HG03457 (cell line): ENCODE data around the gene AP5Z1.

Experiments
- ATAC-seq: cut with Tn5 transposase; IDR thresholded peaks from one replicate; pipeline ENCODE4 v1.9.1; 2021; ENCODE audit warnings: moderate number of reproducible peaks; ENCODE audit not compliant: unreplicated experiment

Gene AP5Z1, protein sequence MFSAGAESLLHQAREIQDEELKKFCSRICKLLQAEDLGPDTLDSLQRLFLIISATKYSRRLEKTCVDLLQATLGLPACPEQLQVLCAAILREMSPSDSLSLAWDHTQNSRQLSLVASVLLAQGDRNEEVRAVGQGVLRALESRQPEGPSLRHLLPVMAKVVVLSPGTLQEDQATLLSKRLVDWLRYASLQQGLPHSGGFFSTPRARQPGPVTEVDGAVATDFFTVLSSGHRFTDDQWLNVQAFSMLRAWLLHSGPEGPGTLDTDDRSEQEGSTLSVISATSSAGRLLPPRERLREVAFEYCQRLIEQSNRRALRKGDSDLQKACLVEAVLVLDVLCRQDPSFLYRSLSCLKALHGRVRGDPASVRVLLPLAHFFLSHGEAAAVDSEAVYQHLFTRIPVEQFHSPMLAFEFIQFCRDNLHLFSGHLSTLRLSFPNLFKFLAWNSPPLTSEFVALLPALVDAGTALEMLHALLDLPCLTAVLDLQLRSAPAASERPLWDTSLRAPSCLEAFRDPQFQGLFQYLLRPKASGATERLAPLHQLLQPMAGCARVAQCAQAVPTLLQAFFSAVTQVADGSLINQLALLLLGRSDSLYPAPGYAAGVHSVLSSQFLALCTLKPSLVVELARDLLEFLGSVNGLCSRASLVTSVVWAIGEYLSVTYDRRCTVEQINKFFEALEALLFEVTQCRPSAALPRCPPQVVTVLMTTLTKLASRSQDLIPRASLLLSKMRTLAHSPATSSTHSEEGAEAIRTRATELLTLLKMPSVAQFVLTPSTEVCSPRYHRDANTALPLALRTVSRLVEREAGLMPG

DNA sequence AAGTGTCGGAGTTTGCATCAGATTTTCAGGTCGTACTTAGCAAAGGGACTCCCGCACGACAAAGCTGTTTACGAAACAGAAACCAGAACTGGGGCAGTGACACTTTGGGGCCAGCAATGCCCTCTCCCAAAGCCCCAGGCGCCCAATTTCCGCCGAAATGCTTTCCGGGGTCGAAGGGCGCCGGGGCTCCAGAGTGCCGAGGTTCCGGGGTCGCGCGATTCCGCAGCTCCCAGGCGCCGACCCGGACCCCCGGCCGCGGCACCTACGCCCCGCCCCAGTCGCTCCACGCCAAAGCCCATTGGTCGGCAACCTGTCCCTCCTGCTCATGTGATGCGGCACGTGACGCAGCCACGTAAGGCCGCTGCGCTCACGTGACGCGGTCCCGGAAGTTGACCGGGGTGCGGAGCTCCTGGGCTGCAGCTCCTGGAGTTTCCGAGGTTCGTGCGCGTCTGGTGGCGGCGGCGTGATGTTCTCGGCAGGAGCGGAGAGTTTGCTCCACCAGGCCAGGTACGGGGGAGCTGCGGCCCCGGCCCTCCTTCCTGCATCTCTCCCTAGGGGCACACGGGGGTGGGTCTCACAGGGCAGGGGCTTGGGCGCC lies at the start of gene AP5Z1:
Gene AP5Z1 (plus strand): TSS at position 374 of the 598 bp plus-strand sequence. CDS start 93 bp downstream, at position 467.
- ATAC-seq: peak; percentile 87

GRCh38 chr7:4725850-4726450 lies 49.5 kb upstream of the AP5Z1 start:
- no peak for ATAC-seq

- no peak for ATAC-seq
Observed at GRCh38 chr7:4726566-4726965, 48.9 kb upstream of the AP5Z1 start.

GRCh38 chr7:4727914-4728705 lies 47.3 kb upstream of the AP5Z1 start:
- ATAC-seq: no peak

DNA sequence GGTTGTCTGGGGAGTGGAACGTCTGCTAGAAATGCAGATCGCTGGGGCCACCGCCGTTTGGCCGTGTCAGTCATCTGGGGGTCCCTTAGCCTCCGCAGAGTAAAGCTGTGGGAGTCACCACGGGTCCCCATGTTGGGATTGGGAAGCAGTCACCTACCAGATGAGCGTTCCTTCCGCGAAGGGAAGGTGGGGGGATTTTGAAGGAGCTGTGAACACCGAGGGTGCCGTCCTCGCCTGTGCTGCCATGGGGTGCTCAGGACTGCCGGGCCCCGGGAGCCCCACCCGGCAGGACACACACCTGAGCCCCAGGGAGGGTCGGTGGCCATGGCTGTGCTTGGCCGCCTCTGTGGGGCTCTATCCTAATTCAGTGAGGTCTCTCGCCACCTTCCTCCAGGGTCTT lies 46.2 kb upstream of the AP5Z1 start:
- ATAC-seq: no peak

- ATAC-seq: no peak
Observed at GRCh38 chr7:4730276-4730675, 45.1 kb upstream of the AP5Z1 start.

DNA sequence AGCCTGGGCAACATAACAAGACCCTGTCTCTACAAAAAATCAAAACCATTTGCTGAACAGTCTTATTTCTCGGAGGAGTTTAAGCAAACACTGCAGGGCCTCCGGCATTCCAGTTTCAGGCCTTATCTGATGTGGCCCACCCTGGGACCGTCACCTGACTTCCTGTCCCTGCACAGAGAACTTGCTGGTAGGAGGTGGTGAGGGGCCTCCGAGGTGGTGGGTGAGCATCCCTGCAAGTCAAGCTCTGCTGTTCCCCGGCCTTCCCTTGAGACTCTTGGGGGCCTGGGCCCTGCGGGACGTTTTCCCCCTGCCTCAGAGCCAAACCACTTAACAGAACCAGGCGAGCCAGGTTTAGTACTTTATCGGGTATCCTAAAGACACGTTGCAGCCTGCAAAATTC lies 44.5 kb upstream of the AP5Z1 start:
- no peak for ATAC-seq

DNA sequence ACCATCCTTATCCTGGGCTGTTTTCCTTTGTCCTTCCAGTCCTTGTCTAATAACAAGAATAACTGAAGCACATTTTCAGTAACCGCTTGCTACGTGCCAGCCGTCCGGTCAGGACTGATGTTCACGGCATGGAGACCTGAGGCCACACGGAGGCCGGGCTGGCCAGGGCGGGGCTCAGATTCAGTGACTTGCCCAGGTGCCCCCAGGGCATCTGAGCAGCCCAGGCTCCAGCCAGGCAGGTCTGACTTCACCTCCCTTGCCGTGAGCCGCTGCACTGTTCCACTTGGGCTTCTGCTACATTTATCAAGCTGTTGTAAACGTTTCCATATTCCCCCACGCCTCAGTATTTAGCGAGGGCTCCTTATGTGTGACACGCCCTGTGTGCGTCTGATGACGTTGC lies 43.6 kb upstream of the AP5Z1 start:
- ATAC-seq: no peak

DNA sequence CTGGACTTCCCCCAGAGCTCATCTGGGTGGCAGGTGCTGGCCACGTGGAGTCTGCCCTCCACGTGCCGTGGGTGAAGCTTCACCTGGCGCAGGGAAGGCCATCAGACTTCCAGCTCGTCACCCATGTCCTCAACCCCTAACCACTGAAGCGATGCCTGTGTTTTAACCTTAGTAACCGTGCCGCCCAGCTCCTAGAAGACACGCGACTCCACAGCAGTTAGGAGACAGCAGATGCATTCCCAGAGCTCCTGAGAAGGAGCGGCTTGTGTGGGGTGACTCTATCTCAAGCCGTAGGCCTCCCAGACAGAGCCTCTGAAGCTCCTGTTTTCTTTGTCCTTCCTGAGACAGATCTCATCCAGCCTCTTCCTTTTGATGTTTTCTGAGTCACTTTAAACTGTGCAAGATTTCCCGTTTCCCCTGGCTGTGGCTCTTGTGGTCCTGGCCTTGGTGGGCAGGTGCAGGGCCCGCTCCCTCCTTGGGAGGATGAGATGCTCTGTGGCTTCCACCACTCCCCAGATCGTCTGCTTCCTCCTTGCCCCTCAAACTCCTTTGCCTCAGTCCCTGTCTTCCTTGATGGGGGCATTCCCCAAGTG lies 41.4 kb upstream of the AP5Z1 start:
- no peak for ATAC-seq

GRCh38 chr7:4734587-4735345 lies 40.7 kb upstream of the AP5Z1 start:
- ATAC-seq: no peak

DNA sequence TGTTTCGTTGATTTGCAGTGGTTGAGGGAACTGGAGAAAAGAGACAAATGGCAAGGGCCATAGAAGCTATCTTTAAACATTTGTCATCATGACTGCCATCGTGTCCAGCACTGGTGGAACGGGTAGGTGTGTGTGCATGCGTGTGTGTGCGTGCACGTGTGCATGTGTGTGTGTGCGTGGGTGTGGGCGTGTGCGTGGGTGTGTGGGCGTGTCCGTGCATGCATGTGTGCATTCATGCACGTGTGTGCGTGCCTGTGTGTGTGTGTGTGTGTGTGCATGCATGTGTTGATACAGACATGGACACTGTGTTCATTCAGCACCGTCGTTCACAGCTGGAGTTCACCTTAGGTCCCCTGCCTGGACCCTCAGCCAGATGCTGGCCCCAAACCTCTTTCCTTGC lies 38.1 kb upstream of the AP5Z1 start:
- ATAC-seq: no peak

DNA sequence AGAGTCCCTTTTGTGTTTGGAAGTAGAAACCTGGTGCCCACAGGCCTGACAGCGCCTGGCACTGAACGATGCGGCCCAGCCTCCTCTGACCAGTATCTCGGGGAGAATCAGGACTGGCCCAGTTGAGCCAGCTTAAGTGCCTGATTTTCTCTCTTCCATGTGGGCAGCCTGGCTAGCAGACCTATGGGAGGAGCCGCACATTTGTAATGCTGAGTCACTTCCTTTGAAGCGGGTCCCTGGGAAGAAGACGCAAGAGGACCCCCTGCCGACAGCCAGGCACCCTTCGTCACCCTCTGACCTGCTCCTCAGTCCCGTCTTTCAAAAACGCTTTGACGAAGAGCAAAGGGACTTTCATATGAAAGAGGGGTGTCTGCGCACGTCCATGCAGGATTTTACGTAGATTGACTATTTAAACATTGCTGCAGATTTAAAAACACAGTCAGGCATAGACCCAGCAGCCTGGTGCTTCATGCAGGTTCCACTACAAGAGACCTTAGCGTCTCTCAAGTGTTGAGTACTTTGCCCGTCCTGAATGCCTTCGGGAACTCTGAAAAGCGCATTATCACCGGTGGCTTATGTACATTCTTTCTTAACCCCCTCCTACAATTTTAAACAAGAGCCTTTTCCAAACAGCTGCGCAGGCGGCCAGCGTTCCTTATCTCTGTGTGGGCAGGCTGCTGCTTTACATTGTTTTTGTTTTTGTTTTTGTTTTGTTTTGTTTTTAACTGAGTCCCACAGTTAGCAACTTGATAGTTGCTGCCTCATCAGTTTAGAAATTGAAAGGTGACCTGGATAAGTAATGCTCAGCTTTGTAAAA lies 36.5 kb upstream of the AP5Z1 start:
- no peak for ATAC-seq

DNA sequence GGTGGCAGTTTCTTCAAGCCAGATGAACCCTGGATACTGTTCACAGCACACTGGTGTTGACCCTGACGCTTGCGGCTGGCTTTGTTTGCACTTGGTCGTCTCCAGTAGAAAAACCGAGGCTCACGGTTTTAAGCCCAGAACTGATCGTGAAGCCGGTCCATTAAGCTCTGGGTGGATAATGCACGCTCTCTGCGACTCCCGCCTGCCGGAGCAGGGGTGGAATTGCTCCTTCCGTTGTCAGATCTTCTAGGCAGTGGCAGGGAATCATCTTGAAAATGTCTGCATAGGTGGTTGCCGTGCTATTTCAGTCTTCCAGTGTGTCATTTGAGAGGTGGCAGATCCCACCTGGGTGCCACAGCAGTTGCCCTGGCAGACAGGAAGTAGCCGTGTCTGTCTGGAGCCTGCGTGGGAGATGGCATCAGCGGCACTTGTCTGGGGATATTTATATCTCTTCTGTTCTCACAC lies 35.9 kb upstream of the AP5Z1 start:
- no peak for ATAC-seq

GRCh38 chr7:4740796-4741195 lies 34.6 kb upstream of the AP5Z1 start:
- ATAC-seq: no peak

GRCh38 chr7:4742051-4742573 lies 33.3 kb upstream of the AP5Z1 start:
- no peak for ATAC-seq

DNA sequence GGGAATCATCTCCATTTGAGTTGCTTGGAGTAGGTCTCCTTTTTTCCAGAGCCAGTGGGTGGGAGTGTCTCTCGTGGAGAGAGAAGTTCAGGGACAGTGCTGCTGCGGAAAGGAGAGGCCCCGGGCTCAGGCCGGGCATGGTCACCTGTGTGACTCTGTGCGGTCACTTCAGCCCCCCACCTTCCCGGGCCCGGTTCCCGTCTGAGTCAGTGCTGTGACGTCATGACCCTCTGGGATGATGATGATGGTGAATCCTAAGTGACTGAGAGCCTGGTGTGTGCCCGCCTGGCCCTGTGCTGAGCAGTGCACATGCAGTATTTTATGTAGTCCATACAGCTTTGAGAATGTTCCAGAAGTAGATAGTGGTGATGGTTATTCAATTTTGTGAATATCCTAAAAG lies 32.6 kb upstream of the AP5Z1 start:
- no peak for ATAC-seq

DNA sequence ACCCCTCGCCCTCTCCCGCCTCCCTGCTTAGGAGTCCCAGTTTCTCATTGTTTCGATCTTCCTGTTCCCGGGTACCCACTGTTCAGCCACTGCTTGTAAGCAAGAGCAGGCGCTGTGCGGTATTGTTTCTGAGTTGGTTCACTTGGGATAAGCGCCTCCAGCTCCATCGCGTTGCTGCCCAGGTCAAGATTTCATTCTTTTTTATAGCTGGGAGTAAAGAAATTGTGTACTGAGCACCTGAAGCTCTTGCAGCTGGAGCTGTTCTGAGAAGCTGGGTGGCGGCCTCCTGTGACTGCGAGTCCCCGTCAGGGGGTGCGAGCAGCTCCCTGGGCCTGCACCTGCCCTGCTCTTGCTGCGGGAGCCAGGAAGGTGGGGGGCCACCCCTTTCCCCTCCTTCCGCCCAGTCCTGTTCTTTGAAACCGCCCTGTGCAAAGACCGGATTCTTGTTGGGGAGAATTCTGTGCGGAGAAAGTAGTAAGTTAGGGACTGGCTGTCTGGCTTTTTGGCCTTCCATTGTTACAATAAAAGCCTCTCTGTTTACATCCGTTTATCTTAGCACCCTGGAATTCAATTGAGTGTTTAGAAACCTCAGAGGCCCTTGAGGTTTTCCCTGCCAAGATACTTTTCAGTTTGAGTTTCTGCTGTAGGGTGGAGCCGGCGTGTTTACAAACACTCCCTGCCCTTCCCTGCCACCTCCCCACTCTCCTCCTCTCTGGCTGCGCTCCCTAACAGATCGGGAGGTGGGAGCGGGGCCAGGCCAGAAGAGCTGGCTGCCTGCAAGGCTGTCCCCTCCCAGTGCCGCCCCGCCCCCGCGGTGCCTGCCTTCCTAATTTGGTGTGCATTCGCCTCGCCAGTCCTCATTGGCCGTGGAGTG lies 30.8 kb upstream of the AP5Z1 start:
- ATAC-seq: peak; percentile 55
